Liver (tissue), 3 donors: ENCODE measurements around the gene HSPA12A.

Source experiments
- CTCF ChIP-seq: fragments of 150-350 bp; IDR thresholded peaks from 2 replicates; pipeline ENCODE4 v1.5.1; 2017; ENCODE audit warnings: improper control_type of control experiment, low read depth, low read length; ENCODE audit not compliant: missing input control
- REST ChIP-seq: IDR thresholded peaks from 2 replicates; pipeline ENCODE4 v1.6.1; 2016; ENCODE audit warnings: antibody characterized with exemption, mild to moderate bottlenecking
- RXRA ChIP-seq, 2 donors: IDR thresholded peaks; 2 replicates each; pipeline ENCODE4 v1.6.1; 2017 to 2018; ENCODE audit warnings: antibody characterized with exemption in 2 of 2, mild to moderate bottlenecking in 1 of 2
- YY1 ChIP-seq: IDR thresholded peaks from 2 replicates; pipeline ENCODE4 v1.6.1; 2016; ENCODE audit warnings: antibody characterized with exemption, mild to moderate bottlenecking
- donor health status: healthy.
- donor health status: healthy.

GRCh38 chr10:116660860-116661259, 81.5 kb downstream of the HSPA12A start:
- no peak for TF ChIP-seq REST
- no peak for TF ChIP-seq CTCF
- no peak for TF ChIP-seq YY1
- TF ChIP-seq RXRA (IDR thresholded peaks at IDR 0.05) = no peak
